GM18505 (cell line): Measurements from ENCODE around the gene IRF4.
A peak's percentile ranks its signal among the peaks of the same experiment; 100 is the strongest.
"Not testable (repeated sequence)": the region's sequence is repeated elsewhere in the genome, so short reads cannot be mapped to it uniquely, and the experiment has no call there.

Source experiments
- ATAC-seq: cut with Tn5 transposase; IDR thresholded peaks from one replicate; pipeline ENCODE4 v1.9.1; 2021; ENCODE audit not compliant: unreplicated experiment
- POLR2A ChIP-seq: IDR thresholded peaks from 4 replicates; pipeline ENCODE4 v1.6.1; 2011; ENCODE audit warnings: borderline replicate concordance; ENCODE audit not compliant: insufficient read depth, insufficient read length; ENCODE audit errors: extremely low read depth

Gene IRF4

DNA sequence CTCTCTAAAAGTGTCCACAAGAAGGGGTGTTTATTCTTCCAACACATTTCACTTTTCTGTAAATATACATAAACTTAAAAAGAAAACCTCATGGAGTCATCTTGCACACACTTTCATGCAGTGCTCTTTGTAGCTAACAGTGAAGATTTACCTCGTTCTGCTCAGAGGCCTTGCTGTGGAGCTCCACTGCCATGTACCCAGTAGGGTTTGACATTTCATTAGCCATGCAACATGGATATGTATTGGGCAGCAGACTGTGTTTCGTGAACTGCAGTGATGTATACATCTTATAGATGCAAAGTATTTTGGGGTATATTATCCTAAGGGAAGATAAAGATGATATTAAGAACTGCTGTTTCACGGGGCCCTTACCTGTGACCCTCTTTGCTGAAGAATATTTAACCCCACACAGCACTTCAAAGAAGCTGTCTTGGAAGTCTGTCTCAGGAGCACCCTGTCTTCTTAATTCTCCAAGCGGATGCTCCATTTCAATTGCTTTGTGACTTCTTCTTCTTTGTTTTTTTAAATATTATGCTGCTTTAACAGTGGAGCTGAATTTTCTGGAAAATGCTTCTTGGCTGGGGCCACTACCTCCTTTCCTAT, 17.9 kb downstream of the IRF4 start:
- peak; percentile 58 for TF ChIP-seq POLR2A
- ATAC-seq, result no peak

DNA sequence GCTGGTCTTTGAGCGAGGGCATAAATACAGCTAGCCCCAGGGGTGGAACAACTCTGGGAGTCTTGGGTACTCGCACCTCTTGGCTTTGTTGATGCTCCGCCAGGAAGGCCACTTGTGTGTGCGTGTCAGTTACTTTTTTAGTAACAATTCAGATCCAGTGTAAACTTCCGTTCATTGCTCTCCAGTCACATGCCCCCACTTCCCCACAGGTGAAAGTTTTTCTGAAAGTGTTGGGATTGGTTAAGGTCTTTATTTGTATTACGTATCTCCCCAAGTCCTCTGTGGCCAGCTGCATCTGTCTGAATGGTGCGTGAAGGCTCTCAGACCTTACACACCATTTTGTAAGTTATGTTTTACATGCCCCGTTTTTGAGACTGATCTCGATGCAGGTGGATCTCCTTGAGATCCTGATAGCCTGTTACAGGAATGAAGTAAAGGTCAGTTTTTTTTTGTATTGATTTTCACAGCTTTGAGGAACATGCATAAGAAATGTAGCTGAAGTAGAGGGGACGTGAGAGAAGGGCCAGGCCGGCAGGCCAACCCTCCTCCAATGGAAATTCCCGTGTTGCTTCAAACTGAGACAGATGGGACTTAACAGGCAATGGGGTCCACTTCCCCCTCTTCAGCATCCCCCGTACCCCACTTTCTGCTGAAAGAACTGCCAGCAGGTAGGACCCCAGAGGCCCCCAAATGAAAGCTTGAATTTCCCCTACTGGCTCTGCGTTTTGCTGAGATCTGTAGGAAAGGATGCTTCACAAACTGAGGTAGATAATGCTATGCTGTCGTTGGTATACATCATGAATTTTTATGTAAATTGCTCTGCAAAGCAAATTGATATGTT, 19.2 kb downstream of the IRF4 start:
- ATAC-seq, result no peak
- TF ChIP-seq POLR2A, result peak; percentile 64

DNA sequence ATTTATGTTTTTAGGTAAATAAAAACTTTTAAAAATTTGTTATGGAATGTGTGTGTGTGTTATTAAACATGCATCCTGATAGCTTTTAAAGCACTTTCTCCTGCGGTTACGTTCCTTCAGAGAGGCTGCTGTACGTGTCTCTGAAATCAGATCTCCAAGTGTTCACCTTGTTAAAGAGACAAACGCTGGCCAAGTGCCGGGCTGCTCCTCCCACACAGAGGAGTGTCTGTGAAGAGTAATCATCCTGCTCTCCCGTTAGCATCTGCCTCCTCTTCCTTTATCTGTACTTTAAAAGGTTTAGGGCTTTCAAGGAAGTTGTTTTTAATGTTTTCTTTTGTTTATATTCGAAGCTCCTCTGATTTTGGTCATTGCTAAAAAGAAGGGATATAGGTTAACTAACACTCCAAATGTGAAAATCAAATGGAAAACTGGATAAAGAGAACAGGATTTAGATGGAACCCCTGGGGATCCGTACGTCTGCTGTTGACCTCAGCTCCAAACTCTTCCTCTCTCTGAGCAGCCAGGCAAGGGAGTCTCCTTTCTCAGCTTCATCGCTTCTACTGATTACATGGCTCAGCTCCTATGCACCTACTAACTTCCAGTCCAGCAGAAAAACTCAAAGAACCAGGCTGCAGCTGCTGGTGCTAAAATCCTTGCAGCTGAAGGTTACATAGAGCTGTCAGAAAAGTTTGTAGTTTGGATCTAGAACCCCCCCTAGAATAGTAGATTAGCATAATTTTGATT, 20.0 kb downstream of the IRF4 start:
- ATAC-seq, result no peak
- peak; percentile 69 for TF ChIP-seq POLR2A

DNA sequence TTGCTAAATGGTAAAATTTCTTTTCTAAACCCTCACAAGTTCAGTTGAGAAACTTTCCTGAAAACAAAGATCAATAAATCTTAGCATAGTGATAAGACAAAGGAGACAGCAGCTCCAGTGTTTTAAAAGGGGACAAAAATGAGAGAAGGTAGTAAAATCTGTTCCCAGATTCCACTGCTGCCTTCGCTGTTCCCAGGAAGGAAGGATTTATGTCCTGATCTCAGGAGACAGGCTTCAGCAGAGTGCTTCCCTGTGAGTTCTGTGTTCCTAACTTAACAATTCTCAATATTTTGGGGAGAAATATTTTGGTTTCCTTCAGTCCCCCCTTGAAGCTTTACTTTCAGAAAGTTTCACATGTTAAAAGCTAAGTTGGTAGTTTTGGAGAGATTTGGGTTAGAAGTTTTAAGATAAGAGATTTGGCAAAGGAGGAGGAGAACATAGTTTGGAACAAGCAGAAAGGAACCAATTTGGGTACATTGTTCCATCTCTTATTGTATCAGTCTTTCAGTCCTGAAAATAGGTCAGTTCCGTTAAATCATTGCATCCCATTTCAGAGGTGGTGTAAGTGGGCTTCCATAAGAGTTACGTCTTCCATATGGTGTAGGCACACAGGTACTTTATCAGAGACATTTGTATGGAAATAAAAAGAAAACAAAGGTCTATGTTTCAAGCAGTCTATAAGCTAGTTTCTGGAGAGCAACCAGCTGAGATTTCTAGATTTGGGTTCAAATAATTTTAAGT, 20.8 kb downstream of the IRF4 start:
- TF ChIP-seq POLR2A, result peak; percentile 51
- ATAC-seq, result no peak

DNA sequence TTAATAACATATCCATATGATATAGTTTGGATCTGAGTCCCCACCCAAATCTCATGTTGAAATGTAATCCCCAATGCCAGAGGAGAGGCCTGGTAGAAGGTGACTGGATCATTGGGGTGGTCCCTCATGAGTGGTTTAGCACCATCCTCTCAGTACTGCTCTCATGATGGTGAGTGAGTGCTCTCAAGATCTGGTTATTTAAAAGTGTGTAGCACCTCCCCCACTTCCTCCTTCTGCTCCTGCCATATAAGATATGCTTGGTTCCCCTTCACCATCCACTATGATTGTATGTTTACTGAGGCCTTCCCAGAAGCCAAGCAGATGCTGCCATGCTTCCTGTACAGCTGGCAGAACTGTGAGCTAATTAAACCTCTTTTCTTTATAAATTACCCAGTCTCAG, 22.9 kb downstream of the IRF4 start:
- ATAC-seq, result no peak
- TF ChIP-seq POLR2A, result no peak

DNA sequence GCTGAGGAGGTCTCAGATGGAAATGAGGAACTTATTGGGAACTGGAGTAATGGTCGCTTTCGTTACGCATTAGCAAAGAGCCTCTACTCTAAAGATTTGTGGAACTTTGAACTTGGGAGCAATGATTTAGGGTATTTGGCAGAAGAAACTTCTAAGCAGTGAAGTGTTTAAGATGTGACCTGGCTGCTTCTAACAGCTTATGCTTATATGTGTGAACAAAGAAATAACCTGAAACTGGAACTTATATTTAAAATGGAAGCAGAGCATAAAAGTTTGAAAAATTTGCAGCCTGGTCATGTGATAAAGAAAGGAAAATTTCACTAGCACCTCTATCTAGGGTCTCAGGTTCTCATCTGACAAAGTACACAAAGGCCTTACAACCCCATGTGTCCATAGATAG, 23.5 kb downstream of the IRF4 start:
- no peak for ATAC-seq
- TF ChIP-seq POLR2A, result no peak

DNA sequence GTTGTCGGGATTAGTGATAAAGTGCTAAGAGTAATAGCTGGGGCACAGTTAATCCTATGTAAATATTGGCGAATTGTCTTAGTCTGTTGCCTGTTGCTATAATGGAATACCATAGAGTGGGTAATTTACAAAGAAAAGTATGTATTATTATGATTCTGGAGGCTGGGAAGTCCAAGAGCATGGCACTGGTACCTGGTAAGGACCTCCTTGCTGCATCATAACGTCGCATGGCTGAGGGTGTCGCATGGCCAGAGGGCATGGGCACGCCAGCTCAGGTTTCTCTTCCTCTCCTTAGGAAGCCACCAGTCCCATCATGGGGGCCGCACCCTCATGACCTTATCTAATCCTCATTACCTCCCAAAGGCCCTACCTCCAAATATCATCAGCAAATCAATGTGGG, 29.7 kb downstream of the IRF4 start:
- no peak for TF ChIP-seq POLR2A
- ATAC-seq, result no peak

DNA sequence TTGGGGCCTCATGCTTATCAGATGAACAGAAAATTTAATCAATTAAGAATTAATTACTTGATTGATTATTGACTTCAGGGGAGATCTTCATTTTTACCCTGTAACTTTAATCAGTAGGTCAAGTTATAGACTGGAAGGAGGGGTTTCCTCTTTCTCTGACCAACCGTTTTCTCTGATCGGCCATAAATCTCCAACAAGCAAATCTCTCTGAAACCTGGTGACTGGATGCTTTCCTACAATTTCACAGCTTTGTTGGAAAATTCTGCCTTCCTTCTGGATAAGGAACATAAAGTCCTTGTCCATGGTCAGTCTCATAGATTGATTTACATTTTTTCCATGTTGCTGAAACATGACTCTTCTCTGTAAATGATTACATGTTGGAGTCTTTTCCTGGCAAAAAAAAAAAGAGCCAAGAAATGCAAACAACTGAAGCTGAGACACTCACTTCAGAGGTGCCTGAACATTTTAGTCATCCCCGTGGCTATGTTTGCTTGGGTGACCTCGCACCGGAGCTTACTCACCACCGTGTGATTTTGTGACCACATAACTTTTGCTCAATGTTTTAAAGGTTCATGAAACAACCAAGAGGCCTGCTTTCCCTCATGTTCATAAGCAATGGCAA, 31.0 kb downstream of the IRF4 start:
- TF ChIP-seq POLR2A, result no peak
- ATAC-seq, result peak; percentile 77

DNA sequence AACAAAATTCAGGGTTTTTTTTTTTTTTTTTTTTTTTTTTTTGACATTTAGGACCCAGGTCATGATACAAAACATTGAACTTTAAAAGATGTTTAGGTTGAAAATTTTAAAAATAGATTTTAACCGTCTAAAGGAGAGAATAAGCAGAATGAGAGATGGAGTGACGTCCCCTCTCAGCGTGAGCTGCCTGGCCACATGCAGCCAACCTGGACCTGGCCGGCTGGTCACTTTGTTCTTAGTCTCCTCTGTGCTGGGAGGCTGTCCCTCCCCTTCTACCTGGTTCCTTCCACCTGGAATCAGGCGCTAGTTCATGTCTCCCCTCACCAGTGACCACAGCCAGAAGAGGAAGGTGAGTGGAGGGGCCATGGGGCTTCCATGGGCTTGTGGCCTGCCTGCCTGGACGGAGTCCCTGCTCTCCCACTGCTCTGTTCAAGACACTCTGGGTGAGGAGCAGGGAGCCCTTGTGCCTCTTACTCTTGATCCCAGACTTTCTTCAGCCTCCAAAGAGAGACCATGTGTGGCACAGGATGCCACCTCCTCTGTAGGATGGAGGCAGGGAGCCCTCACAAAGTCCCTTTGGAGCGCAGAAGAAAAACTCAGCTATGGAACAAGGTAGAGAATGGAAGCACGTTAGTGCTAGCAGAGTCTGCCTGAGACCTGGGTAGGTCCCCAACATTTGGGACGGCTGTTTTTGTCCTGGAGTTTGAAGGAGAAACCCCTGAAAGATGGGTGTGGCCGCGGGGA, 31.7 kb downstream of the IRF4 start:
- no peak for TF ChIP-seq POLR2A
- no peak for ATAC-seq

DNA sequence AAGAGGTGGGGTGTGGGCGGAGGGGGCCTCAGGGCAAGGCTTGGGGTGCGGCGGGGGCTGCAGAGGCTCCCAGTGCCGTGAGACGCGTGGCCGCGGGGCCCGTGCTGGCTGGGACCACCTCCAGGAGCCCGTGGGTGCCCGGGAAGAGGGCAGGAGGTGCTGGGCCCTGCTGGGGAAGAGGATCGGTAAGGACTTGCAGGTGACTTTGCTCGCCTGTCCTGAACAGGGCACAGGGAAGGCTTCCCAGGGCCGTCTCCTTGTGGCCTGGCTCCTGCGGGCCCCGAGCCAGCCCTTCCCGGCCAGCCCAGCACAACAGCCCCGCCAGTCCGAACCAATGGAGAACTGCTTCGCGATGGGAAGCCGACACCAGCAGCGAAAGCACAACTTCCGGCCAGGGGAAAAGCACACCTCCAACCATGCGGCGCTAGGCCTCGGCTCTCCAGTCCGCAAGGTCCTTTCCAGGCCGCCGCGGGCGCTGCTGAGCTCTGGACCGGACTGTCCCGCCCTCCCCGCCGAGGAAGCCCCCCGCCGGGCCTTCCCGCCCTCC, 32.3 kb downstream of the IRF4 start:
- ATAC-seq, result no peak
- no peak for TF ChIP-seq POLR2A

DNA sequence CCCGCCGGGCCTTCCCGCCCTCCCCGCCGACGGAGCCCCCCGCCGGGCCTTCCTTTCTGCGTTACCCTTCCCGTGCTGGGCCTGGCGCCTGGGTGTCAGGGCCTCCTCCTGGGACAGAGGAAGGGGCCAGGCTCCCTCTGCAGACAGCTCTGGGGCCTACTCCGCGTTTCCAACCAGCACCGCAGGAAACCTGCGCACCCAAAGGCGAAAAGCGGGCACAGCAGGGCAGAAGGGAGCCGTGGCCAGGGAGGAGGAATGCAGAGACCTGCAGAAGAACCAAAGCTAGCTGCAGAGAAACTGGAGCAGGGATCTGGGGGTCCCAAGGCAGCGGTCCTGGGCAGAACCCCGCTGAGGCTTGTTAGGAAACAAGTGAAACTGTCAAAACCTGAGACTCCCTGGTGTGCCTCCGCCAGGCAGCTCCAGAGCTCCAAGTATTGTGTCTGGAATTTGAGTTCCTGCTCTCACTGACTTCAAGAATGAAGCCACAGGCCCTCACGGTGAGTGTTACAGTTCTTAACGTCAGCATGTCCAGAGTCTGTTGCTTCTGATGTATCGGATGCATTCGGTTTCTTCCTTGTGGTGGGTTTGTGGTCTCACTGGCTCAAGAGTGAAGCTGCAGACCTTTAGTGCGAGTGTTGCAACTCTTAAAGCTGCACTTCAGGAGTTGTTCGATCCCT, 33.3 kb downstream of the IRF4 start:
- no peak for ATAC-seq
- TF ChIP-seq POLR2A, result no peak

DNA sequence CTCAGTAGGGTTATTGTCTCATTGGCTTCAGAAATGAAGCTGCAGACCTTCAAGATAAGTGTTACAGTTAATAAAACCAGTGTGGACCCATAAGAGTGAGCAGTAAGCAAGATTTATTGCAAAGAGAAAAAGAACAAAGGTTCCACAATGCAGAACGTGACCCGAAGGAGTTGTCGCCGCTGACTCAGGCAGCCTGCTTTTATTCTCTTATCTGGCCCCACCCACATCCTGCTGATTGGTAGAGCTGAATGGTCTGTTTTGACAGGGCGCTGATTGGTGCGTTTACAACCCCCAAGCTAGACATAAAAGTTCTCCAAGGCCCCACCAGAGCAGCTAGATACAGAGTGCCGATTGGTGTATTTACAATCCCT, 33.9 kb downstream of the IRF4 start:
- ATAC-seq, result not testable (repeated sequence)

DNA sequence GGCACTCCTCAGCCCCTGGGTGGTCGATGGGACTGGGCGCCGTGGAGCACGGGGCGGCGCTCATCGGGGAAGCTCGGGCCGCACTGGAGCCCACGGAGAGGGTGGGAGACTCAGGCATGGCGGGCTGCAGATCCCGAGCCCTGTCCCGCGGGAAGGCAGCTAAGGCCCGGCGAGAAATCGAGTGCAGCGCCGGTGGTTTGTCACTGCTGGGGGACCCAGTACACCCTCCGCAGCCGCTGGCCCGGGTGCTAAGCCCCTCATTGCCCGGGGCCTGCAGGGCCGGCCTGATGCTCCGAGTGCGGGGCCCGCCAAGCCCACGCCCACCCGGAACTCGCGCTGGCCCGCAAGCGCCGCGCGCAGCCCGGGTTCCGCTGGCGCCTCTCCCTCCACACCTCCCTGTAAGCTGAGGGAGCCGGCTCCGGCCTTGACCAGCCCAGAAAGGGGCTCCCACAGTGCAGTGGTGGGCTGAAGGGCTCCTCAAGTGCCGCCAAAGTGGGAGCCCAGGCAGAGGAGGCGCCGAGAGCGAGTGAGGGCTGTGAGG, 34.7 kb downstream of the IRF4 start:
- not testable (repeated sequence) for ATAC-seq
